K562 (cell line): ENCODE results near the gene SLC20A1. TPM values are rescaled to one million over a fixed set of nuclear protein-coding genes. Genes with fewer than 3 reads are reported as not detected.

Experiments
- ATAC-seq: fragments of 200-7000 bp; cut with Tn5 transposase; 3 replicates; pipeline ENCODE4 v1.9.1; 2020; ENCODE audit warnings: moderate library complexity
- Bru-seq: library from RNA; stranded (reverse); fragments of 400-500 nt; gene quantifications from one replicate; lab custom pipeline; 2021; lab: Mats Ljungman, UMichigan
- BruChase-seq, 2 experiments: library from RNA; stranded (reverse); fragments of 400-500 nt; gene quantifications; one replicate each; lab custom pipeline; 2021; lab: Mats Ljungman, UMichigan
- BruUV-seq: library from RNA; stranded (reverse); fragments of 400-500 nt; replicated peaks from 2 replicates; lab custom pipeline; 2021; lab: Mats Ljungman, UMichigan
- CTCF ChIA-PET: fragments of 300-600 bp; formaldehyde crosslinking; extraction: SDS; loops from one replicate; lab custom pipeline; 2021; ENCODE audit warnings: low intra/inter-chr PET ratio; lab: Yijun Ruan, JAX
- POLR2A ChIA-PET: fragments of 300-600, 350-650 bp; sonication (Branson Sonifier 250); formaldehyde crosslinking; extraction: SDS; loops from one replicate; lab custom pipeline; 2021; ENCODE audit warnings: antibody characterized with exemption, inconsistent platforms; lab: Yijun Ruan, JAX
- DNase-seq, 4 experiments: peaks; one replicate each; pipeline versions ENCODE4 v3.0.0 to v3.0.0-alpha.2; 2011 to 2018; ENCODE audit warnings: low spot score in 3 of 4, mixed read lengths in 3 of 4; ENCODE audit errors: extremely low read depth in 1 of 4
- FAIRE-seq: peaks from 2 replicates; lab custom pipeline; 2011; peaks lifted over from hg19 to GRCh38; lab: Jason Lieb, UNC
- H2AFZ ChIP-seq: 2 replicates; pipeline ENCODE4 v1.6.0; 2011; ENCODE audit warnings: low read depth, low read length, control low read depth, inconsistent platforms
- H3K27ac ChIP-seq: fragments of 200-600 bp; 3 replicates; pipeline ENCODE4 v1.8.0; 2011; ENCODE audit warnings: low read depth, mild to moderate bottlenecking, control low read depth, inconsistent platforms, low read length, moderate library complexity, mixed read lengths; ENCODE audit errors: extremely low read depth
- H3K27me3 ChIP-seq, 2 experiments: fragments of 300-600 bp in 1 of 2; 2 replicates in 1 of 2; 3 replicates in 1 of 2; pipeline versions ENCODE4 v1.6.0 to v1.8.0; 2011; ENCODE audit warnings: inconsistent platforms in 2 of 2, low read length in 2 of 2, mild to moderate bottlenecking in 1 of 2, mixed read lengths in 1 of 2, moderate library complexity in 1 of 2; ENCODE audit not compliant: control insufficient read depth in 2 of 2, insufficient read depth in 2 of 2
- H3K36me3 ChIP-seq: fragments of 300-600 bp; 3 replicates; pipeline ENCODE4 v1.8.0; 2011; ENCODE audit warnings: mild to moderate bottlenecking, low read length, inconsistent platforms; ENCODE audit not compliant: control insufficient read depth, insufficient read depth
- H3K4me1 ChIP-seq, 2 experiments: fragments of 200-600 bp in 1 of 2; replicated peaks in 1 of 2; 2 replicates in 1 of 2; 3 replicates in 1 of 2; pipeline versions ENCODE4 v1.5.1 to v1.8.0; 2011; ENCODE audit warnings: inconsistent platforms in 2 of 2, low read length in 2 of 2, mild to moderate bottlenecking in 1 of 2, mixed read lengths in 1 of 2, moderate library complexity in 1 of 2; ENCODE audit not compliant: control insufficient read depth in 2 of 2, insufficient read depth in 2 of 2
- H3K4me2 ChIP-seq: 2 replicates; pipeline ENCODE4 v1.6.1; 2011; ENCODE audit warnings: low read length, control low read depth, inconsistent platforms, mixed read lengths; ENCODE audit not compliant: insufficient read depth
- H3K4me3 ChIP-seq: fragments of 200-600 bp; sonication (generic), shearing (Covaris generic); 2 replicates; pipeline ENCODE4 v1.5.1; 2016; ENCODE audit warnings: control low read depth, inconsistent platforms
- H3K79me2 ChIP-seq: fragments of 200-600 bp; 3 replicates; pipeline ENCODE4 v1.8.0; 2011; ENCODE audit warnings: low read length, inconsistent platforms; ENCODE audit not compliant: control insufficient read depth, insufficient read depth
- H3K9ac ChIP-seq, 2 experiments: 2 replicates each; pipeline versions ENCODE4 v1.6.0 to v1.6.1; 2011; ENCODE audit warnings: low read depth in 2 of 2, low read length in 2 of 2, control low read depth in 1 of 2, inconsistent platforms in 1 of 2, mild to moderate bottlenecking in 1 of 2, mixed read lengths in 1 of 2; ENCODE audit not compliant: insufficient read depth in 1 of 2
- H3K9me1 ChIP-seq: one replicate; pipeline ENCODE4 v1.6.0; 2011; ENCODE audit warnings: inconsistent platforms, mild to moderate bottlenecking, low read length, moderate library complexity; ENCODE audit not compliant: control insufficient read depth, insufficient read depth
- H3K9me3 ChIP-seq: replicated peaks from 2 replicates; pipeline ENCODE4 v1.5.1; 2011; ENCODE audit warnings: low read depth, low read length, inconsistent platforms; ENCODE audit not compliant: control insufficient read depth, insufficient read depth
- H4K20me1 ChIP-seq: replicated peaks from 2 replicates; pipeline ENCODE4 v1.6.1; 2011; ENCODE audit warnings: low read length, inconsistent platforms, mixed read lengths; ENCODE audit not compliant: control insufficient read depth, insufficient read depth
- ATF7 ChIP-seq: fragments of 450-650 bp; IDR thresholded peaks from 2 replicates; pipeline ENCODE4 v1.7.1; 2014; ENCODE audit warnings: mild to moderate bottlenecking, moderate library complexity
- BCOR ChIP-seq: fragments of 450-650 bp; IDR thresholded peaks from 2 replicates; pipeline ENCODE4 v1.6.1; 2016
- CBX8 ChIP-seq: fragments of 200-600 bp; sonication (generic); IDR thresholded peaks from 2 replicates; pipeline ENCODE4 v1.6.1; 2012; ENCODE audit warnings: borderline replicate concordance, mixed run types, low read depth, mild to moderate bottlenecking, moderate library complexity, mixed read lengths, low read length, control low read depth, inconsistent platforms; ENCODE audit not compliant: poor library complexity, severe bottlenecking; ENCODE audit errors: extremely low read depth
- CREB5 ChIP-seq: fragments of 250-450 bp; sonication (Bioruptor Pico); IDR thresholded peaks from 2 replicates; pipeline ENCODE4 v1.5.0; 2020; ENCODE audit warnings: mild to moderate bottlenecking
- ELK3 ChIP-seq: fragments of 450-650 bp; formaldehyde crosslinking; IDR thresholded peaks from 2 replicates; pipeline ENCODE4 v1.4.0; 2020; ENCODE audit warnings: mild to moderate bottlenecking
- NFE2 ChIP-seq: IDR thresholded peaks from 2 replicates; pipeline ENCODE4 v1.6.1; 2014; ENCODE audit warnings: antibody characterized with exemption, low read depth
- POLR2G ChIP-seq: fragments of 200-400 bp; formaldehyde crosslinking; IDR thresholded peaks from 2 replicates; pipeline ENCODE4 v1.6.1; 2017; ENCODE audit warnings: low read depth, mild to moderate bottlenecking, antibody characterized with exemption, low read length, moderate library complexity
- RNF2 ChIP-seq: sonication (generic); IDR thresholded peaks from 2 replicates; pipeline ENCODE4 v1.6.1; 2016
- TBL1XR1 ChIP-seq, 2 experiments: IDR thresholded peaks; 2 replicates each; pipeline ENCODE4 v1.6.1; 2012; ENCODE audit warnings: improper control_type of control experiment in 2 of 2, low read length in 2 of 2, mild to moderate bottlenecking in 1 of 2
- U2AF1 ChIP-seq: fragments of 200-400 bp; formaldehyde crosslinking; optimal IDR thresholded peaks from 2 replicates; pipeline ENCODE3; 2017; ENCODE audit warnings: mild to moderate bottlenecking, low read depth, low read length, moderate library complexity
- ZNF740 ChIP-seq, 3 experiments: fragments of 200-800 bp in 1 of 3; sonication (Bioruptor generic) in 1 of 3; sonication (generic) in 1 of 3; formaldehyde crosslinking in 1 of 3; IDR thresholded peaks; 2 replicates each; pipeline versions ENCODE4 v1.6.1 to v1.8.0; 2016 to 2022; ENCODE audit warnings: mild to moderate bottlenecking in 2 of 3, missing compliant biosample characterization in 2 of 3, missing genetic modification characterization in 2 of 3, missing genetic modification reagents in 1 of 3
- WGBS: fragments of 100-300 bp; shearing (Covaris generic); methylation state at CpG from one replicate; pipeline ENCODE4 v1.1.6; 2016; ENCODE audit warnings: low coverage, mixed read lengths; ENCODE audit not compliant: insufficient coverage; ENCODE audit errors: missing lambda C conversion rate; 5-methylcytosine and 5-hydroxymethylcytosine counted together
- in situ Hi-C: fragments of 300-500 bp; cut with MboI; formaldehyde crosslinking; loops from 4 replicates; pipeline ENCODE4 v1.15.0; 2018; ENCODE audit warnings: inconsistent platforms, mixed read lengths
- intact Hi-C: fragments of 100-400 bp; cut with micrococcal nuclease; formaldehyde crosslinking; loops from 2 replicates; pipeline ENCODE4 v1.14.2; 2022
- long read RNA-seq, 3 experiments: library from polyadenylated mRNA in 2 of 3; library from RNA in 1 of 3; unstranded in 2 of 3; stranded (forward) in 1 of 3; transcript quantifications; one replicate each; pipeline ENCODE4 v2.0.0, GENCODE V29; 2019 to 2022
- polyA minus RNA-seq, 3 experiments: library from RNA; depleted of rRNA, polyadenylated mRNA; stranded (reverse); fragments of >200 nt; gene quantifications; 2 replicates each; pipeline ENCODE4 v1.2.3, GENCODE V29; 2011
- polyA plus RNA-seq, 8 experiments: library from polyadenylated mRNA; depleted of rRNA in 4 of 8; stranded (reverse) in 5 of 8; unstranded in 3 of 8; fragments of >200 nt; fragmentation: Nextera tagmentation in 2 of 8; fragmentation: Illumina TruSeq in 1 of 8; extraction: Ambion mirVana in 2 of 8; extraction: Trizol in 1 of 8; gene quantifications; 2 replicates each; pipeline versions ENCODE4 v1.2.1 to v1.2.3, GENCODE V29; 2011 to 2014; ENCODE audit warnings: inconsistent platforms in 1 of 8, missing spikeins in 1 of 8
- total RNA-seq, 7 experiments: library from RNA; depleted of rRNA in 6 of 7; stranded (reverse); fragments of >200 nt in 6 of 7; fragmentation: Illumina TruSeq in 2 of 7; extraction: Trizol in 2 of 7; gene quantifications; 2 replicates each; pipeline versions ENCODE4 v1.2.1 to v1.2.3, GENCODE V29; 2011 to 2021; ENCODE audit warnings: low replicate concordance in 1 of 7

The SLC20A1 gene
- total RNA-seq (2011; cell fraction: chromatin; rRNA removed; ENCODE audit: low replicate concordance): 495 and 804 TPM in 2 replicates
- 263 and 289 TPM in 2 replicates for total RNA-seq (2011; cell fraction: nucleolus; rRNA removed)
- total RNA-seq (2011; cell fraction: nucleoplasm; rRNA removed): 478 and 674 TPM in 2 replicates
- 64.7 and 66.0 TPM in 2 replicates for total RNA-seq (2014; rRNA removed)
- 95.1 and 111 TPM in 2 replicates for total RNA-seq (2014; rRNA removed; fragmentation: Illumina TruSeq; extraction: Trizol)
- 66.8 and 68.9 TPM in 2 replicates for total RNA-seq (2015; rRNA removed; fragmentation: Illumina TruSeq; extraction: Trizol)
- 123 and 136 TPM in 2 replicates for total RNA-seq (2021)
- 101 and 150 TPM in 2 replicates for polyA plus RNA-seq (2011; rRNA removed)
- 105 and 114 TPM in 2 replicates for polyA plus RNA-seq (2011; cell fraction: cytosol; rRNA removed)
- 166 and 277 TPM in 2 replicates for polyA plus RNA-seq (2011; cell fraction: nucleus; rRNA removed)
- 55.6 and 102 TPM in 2 replicates for polyA plus RNA-seq (2012)
- 85.8 and 87.8 TPM in 2 replicates for polyA plus RNA-seq (2014; fragmentation: Illumina TruSeq; extraction: Trizol)
- 10 to 100 TPM; 53.8 to 56.1 TPM for polyA plus RNA-seq (2014; fragmentation: Nextera tagmentation; extraction: Ambion mirVana)
- polyA plus RNA-seq (2014; rRNA removed): 74.7 and 77.3 TPM in 2 replicates
- polyA minus RNA-seq (2011; rRNA and poly(A)+ RNA removed): 151 and 243 TPM in 2 replicates
- polyA minus RNA-seq (2011; cell fraction: cytosol; rRNA and poly(A)+ RNA removed): 79.2 and 124 TPM in 2 replicates
- polyA minus RNA-seq (2011; cell fraction: nucleus; rRNA and poly(A)+ RNA removed): 120 and 135 TPM in 2 replicates
- Bru-seq, nascent RNA: percentile 98 among the genes with signal in this experiment
- percentile 98 among the genes with signal in this experiment for BruChase-seq, experiment 1, labeled RNA remaining after a 2-hour chase
- BruChase-seq, experiment 2, labeled RNA remaining after a 6-hour chase: percentile 98 among the genes with signal in this experiment
- long read RNA-seq, experiment 1, transcript SLC20A1-201 (11 exons, 3,381 nt): major isoform, 327 of 507 reads
- long read RNA-seq, experiment 1, partial matches to known transcripts: 129 of 507 reads
- long read RNA-seq, experiment 1, other reads (novel, unspliced or antisense): 51 of 507 reads
- long read RNA-seq, experiment 2, transcript SLC20A1-201 (11 exons, 3,381 nt): major isoform, 38 of 139 reads
- long read RNA-seq, experiment 2, partial matches to known transcripts: 78 of 139 reads
- long read RNA-seq, experiment 2, other reads (novel, unspliced or antisense): 23 of 139 reads
- long read RNA-seq, experiment 3, transcript SLC20A1-201 (11 exons, 3,381 nt): major isoform, 85 of 123 reads
- long read RNA-seq, experiment 3, partial matches to known transcripts: 19 of 123 reads
- long read RNA-seq, experiment 3, other reads (novel, unspliced or antisense): 19 of 123 reads

GRCh38 chr2:112645310-112646101 lies at the start of gene SLC20A1:
Gene SLC20A1, plus strand, starts transcription at chr2:112645939. Its CDS starts 890 bp downstream, at chr2:112646829.
- CTCF ChIA-PET: no interaction called here
- peak within 1 kb of the TSS; percentile 93 for H3K27ac ChIP-seq
- H3K79me2 ChIP-seq: peaks cover 60% of the 10 kb centered on the region
- H3K36me3 ChIP-seq: peaks cover 39% of the 10 kb centered on the region
- peak within 1 kb of the TSS; percentile 87 to 97 for H3K9ac ChIP-seq
- peaks cover 24 to 66% of the 10 kb centered on the region in 2 experiments for H3K4me1 ChIP-seq
- peak within 1 kb of the TSS; percentile 96 for H2AFZ ChIP-seq
- H3K4me2 ChIP-seq: peak within 1 kb of the TSS; percentile 99
- in situ Hi-C loops (no loop called here), intact Hi-C loops (loop anchor here (1.0 to 5.0 kb wide), 3 partner anchors 19 to 62 kb away; no protein-coding TSS in a partner anchor)
- peak within 1 kb of the TSS; percentile 94 for H3K4me3 ChIP-seq
- BruUV-seq: no TSS peak
- peak; percentile 84 for FAIRE-seq
- H4K20me1 ChIP-seq: peaks cover 16% of the 10 kb centered on the region; the same call in 1 of the 2 replicates
- under 1% methylated on average over 50 of the region's 87 CpGs for WGBS
- no peaks in the 10 kb centered on the region for H3K27me3 ChIP-seq
- H3K9me1 ChIP-seq: no peaks in the 10 kb centered on the region
- ATAC-seq: peak; percentile 94
- H3K9me3 ChIP-seq: no peaks in the 10 kb centered on the region
- POLR2A ChIA-PET: interaction anchor here (0.6 to 9.6 kb wide), 24 partner anchors 8 to 739 kb away, joined by 3 to 90 read pairs (median 4); partner anchors contain the start of gene NT5DC4
- peak; percentile 98 for DNase-seq
- peak; percentile 44 for TF ChIP-seq NFE2
- peak; percentile 95 for TF ChIP-seq ZNF740 (CRISPR knock-in tag; IDR thresholded peaks at IDR 0.05)
- TF ChIP-seq ZNF740 (tag; IDR thresholded peaks at IDR 0.05): peak in 1 of 2 experiments; percentile 92; a peak in 2 of 4 replicates
- peak in 1 of 2 experiments; percentile 17; a peak in 1 of 4 replicates for TF ChIP-seq TBL1XR1 (IDR thresholded peaks at IDR 0.05; ENCODE audit: low read length in 2 of 2)
- peak; percentile 44 for TF ChIP-seq BCOR
- peak; percentile 100 for TF ChIP-seq POLR2G
- TF ChIP-seq ATF7: peak; percentile 90
- no peak for TF ChIP-seq CBX8
- peak; percentile 81 for TF ChIP-seq RNF2
- no peak for TF ChIP-seq CREB5
- TF ChIP-seq U2AF1: peak; percentile 95
- TF ChIP-seq ELK3: no peak
